NCI-H526 (cell line): ENCODE results near the gene SOST.
"Not testable (repeated sequence)": the region's sequence is repeated elsewhere in the genome, so short reads cannot be mapped to it uniquely, and the experiment has no call there.

Source experiments
- DNase-seq, 2 experiments: peaks; one replicate each; lab custom pipeline; 2025; lab: John Stamatoyannopoulos, UW

The SOST gene

GRCh38 chr17:43758497-43759174 lies at the start of gene SOST:
Gene SOST (minus strand): TSS chr17:43758791. CDS start chr17:43758741, 50 bp downstream.
- DNase-seq = no peak

- DNase-seq = no peak
Measured at GRCh38 chr17:43808076-43808475, 49.5 kb upstream of the SOST start.

GRCh38 chr17:43805117-43805516 lies 46.5 kb upstream of the SOST start:
- DNase-seq = no peak

GRCh38 chr17:43803758-43804157 lies 45.2 kb upstream of the SOST start:
- no peak for DNase-seq

GRCh38 chr17:43801844-43802243 lies 43.3 kb upstream of the SOST start:
- DNase-seq = no peak

GRCh38 chr17:43800736-43801135 lies 42.1 kb upstream of the SOST start:
- no peak for DNase-seq

- DNase-seq = no peak
Measured at GRCh38 chr17:43799047-43799446, 40.5 kb upstream of the SOST start.

GRCh38 chr17:43798024-43798423 lies 39.4 kb upstream of the SOST start:
- DNase-seq = not testable (repeated sequence)

GRCh38 chr17:43792668-43793067 lies 34.1 kb upstream of the SOST start:
- not testable (repeated sequence) for DNase-seq

- peak; percentile 81 to 89 for DNase-seq
Measured at GRCh38 chr17:43791589-43791988, 33.0 kb upstream of the SOST start.

- peak; percentile 17 to 73 for DNase-seq
Measured at GRCh38 chr17:43790311-43790940, 31.8 kb upstream of the SOST start.

- no peak for DNase-seq
Measured at GRCh38 chr17:43789482-43789881, 30.9 kb upstream of the SOST start.

- DNase-seq = no peak
Measured at GRCh38 chr17:43788540-43788939, 29.9 kb upstream of the SOST start.

GRCh38 chr17:43787728-43788127 lies 29.1 kb upstream of the SOST start:
- DNase-seq = peak in 1 of 2 experiments; percentile 49

- DNase-seq = no peak
Measured at GRCh38 chr17:43784628-43785101, 26.1 kb upstream of the SOST start.

GRCh38 chr17:43784068-43784467 lies 25.5 kb upstream of the SOST start:
- DNase-seq = no peak

GRCh38 chr17:43782913-43783680 lies 24.5 kb upstream of the SOST start:
- no peak for DNase-seq

GRCh38 chr17:43780135-43780534 lies 21.5 kb upstream of the SOST start, which contains the start of gene CFAP97D1:
Gene CFAP97D1 (plus strand): TSS chr17:43780435. CDS start chr17:43780463, 28 bp downstream.
- DNase-seq = no peak

- DNase-seq = peak; percentile 43 to 72
Measured at GRCh38 chr17:43779145-43780125, 20.8 kb upstream of the SOST start.

- DNase-seq = peak; percentile 36 to 79
Measured at GRCh38 chr17:43778337-43779144, 19.9 kb upstream of the SOST start, which contains the start of gene DUSP3. Gene DUSP3 (minus strand): TSS chr17:43778977. CDS start chr17:43778924, 53 bp downstream.
